BLaER1 (cell line): ENCODE results near the gene SPAAR.
A peak's percentile ranks its signal among the peaks of the same experiment; 100 is the strongest.

ENCODE experiments used
- H3K27ac ChIP-seq: shearing (Covaris generic); formaldehyde crosslinking; 2 replicates; pipeline ENCODE4 v1.8.1; 2022
- H3K27me3 ChIP-seq: shearing (Covaris generic); formaldehyde crosslinking; 2 replicates; pipeline ENCODE4 v1.8.1; 2022
- H3K36me3 ChIP-seq: shearing (Covaris generic); formaldehyde crosslinking; 2 replicates; pipeline ENCODE4 v1.8.1; 2022
- H3K4me1 ChIP-seq: shearing (Covaris generic); formaldehyde crosslinking; 2 replicates; pipeline ENCODE4 v1.8.1; 2022
- H3K4me2 ChIP-seq: shearing (Covaris generic); formaldehyde crosslinking; 2 replicates; pipeline ENCODE4 v1.8.1; 2022
- H3K4me3 ChIP-seq: shearing (Covaris generic); formaldehyde crosslinking; 2 replicates; pipeline ENCODE4 v1.8.1; 2022
- H3K9ac ChIP-seq: shearing (Covaris generic); formaldehyde crosslinking; 2 replicates; pipeline ENCODE4 v1.8.1; 2022
- H3K9me3 ChIP-seq: shearing (Covaris generic); formaldehyde crosslinking; 2 replicates; pipeline ENCODE4 v1.8.1; 2022
- H4K20me1 ChIP-seq: shearing (Covaris generic); formaldehyde crosslinking; 2 replicates; pipeline ENCODE4 v1.8.1; 2022
- Cebpa-rat ChIP-seq: shearing (Covaris generic); IDR thresholded peaks from 2 replicates; pipeline ENCODE4 v1.8.1; 2022

The SPAAR gene, protein sequence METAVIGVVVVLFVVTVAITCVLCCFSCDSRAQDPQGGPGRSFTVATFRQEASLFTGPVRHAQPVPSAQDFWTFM

GRCh38 chr9:35909274-35909673 lies at the start of gene SPAAR:
Gene SPAAR, plus strand, starts transcription at chr9:35909490. Its CDS starts 974 bp downstream, at chr9:35910464.
- Histone ChIP-seq H3K4me3 (no peak within 1 kb of the TSS), H3K4me1 (peaks cover 54% of the 10 kb centered on the region)

DNA sequence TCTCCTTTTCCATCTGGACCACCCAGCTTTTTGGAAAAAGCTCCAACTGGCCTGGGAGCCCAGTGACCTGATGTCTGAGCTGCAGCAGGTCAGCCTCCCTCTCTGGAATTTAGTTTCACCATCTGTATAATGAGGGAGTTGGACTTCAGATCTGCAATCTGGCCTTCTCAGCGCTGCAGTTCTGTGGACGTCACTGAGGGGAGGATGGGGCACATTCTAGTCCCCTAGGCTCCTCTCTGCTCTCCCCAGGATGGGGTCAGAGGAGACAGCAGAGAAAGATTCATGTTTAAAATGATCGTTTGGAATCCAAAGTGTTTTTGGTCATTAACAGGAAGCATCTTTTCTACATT lies 49.3 kb upstream of the SPAAR start:
- no peak for TF ChIP-seq Cebpa-rat
- Histone ChIP-seq H3K27me3 (no peaks in the 10 kb centered on the region), H3K27ac (no peak overlapping the region), H4K20me1 (no peaks in the 10 kb centered on the region), H3K4me1 (0 out of 2 replicates have a peak, but pooled peaks cover under 1% of the 10 kb centered on the region), H3K4me3 (no peak overlapping the region), H3K9ac (no peak overlapping the region), H3K9me3 (no peaks in the 10 kb centered on the region), H3K36me3 (no peaks in the 10 kb centered on the region), H3K4me2 (no peak overlapping the region)

More at GRCh38 chr9:35909274-35909673, at the start of gene SPAAR:
- Histone ChIP-seq H4K20me1 (no peaks in the 10 kb centered on the region), H3K27me3 (no peaks in the 10 kb centered on the region), H3K27ac (peak within 1 kb of the TSS; percentile 61), H3K4me2 (peak within 1 kb of the TSS; percentile 76), H3K9ac (no peak within 1 kb of the TSS), H3K36me3 (no peaks in the 10 kb centered on the region), H3K9me3 (no peaks in the 10 kb centered on the region)
- no peak for TF ChIP-seq Cebpa-rat

GRCh38 chr9:35861161-35861897 lies 48.0 kb upstream of the SPAAR start:
- no peaks in the 10 kb centered on the region for H3K4me1 ChIP-seq
- no peaks in the 10 kb centered on the region for H4K20me1 ChIP-seq
- H3K4me2 ChIP-seq = no peak overlapping the region
- no peaks in the 10 kb centered on the region for H3K27me3 ChIP-seq
- no peak overlapping the region for H3K9ac ChIP-seq
- no peak overlapping the region for H3K27ac ChIP-seq
- TF ChIP-seq Cebpa-rat = no peak
- no peaks in the 10 kb centered on the region for H3K36me3 ChIP-seq
- no peak overlapping the region for H3K4me3 ChIP-seq
- H3K9me3 ChIP-seq = no peaks in the 10 kb centered on the region

DNA sequence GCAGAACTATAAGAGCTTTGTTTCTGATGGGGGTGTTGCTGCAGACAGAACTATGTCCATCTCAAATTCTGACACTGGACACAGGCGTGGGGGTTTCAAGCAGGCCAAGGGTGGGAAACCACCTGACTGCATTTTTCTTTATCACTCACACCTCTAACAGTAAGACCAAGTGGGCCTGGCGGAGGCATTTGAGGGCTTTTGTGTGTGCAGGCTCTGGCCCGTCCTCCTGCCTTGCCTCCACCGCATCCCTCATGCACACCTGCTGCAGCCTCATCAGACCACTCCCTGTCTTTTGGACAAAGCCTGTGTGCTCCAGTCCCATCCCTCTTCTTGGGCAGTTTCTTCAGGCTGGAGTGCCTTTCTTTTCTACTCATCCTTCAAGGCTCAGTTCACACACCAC lies 47.0 kb upstream of the SPAAR start:
- no peaks in the 10 kb centered on the region for H3K36me3 ChIP-seq
- no peak overlapping the region for H3K27ac ChIP-seq
- no peaks in the 10 kb centered on the region for H3K4me1 ChIP-seq
- TF ChIP-seq Cebpa-rat = no peak
- H3K9me3 ChIP-seq = no peaks in the 10 kb centered on the region
- H3K9ac ChIP-seq = no peak overlapping the region
- H3K4me3 ChIP-seq = no peak overlapping the region
- no peaks in the 10 kb centered on the region for H4K20me1 ChIP-seq
- no peaks in the 10 kb centered on the region for H3K27me3 ChIP-seq
- H3K4me2 ChIP-seq = no peak overlapping the region

- H3K4me3 ChIP-seq = no peak overlapping the region
- TF ChIP-seq Cebpa-rat = no peak
- no peaks in the 10 kb centered on the region for H3K9me3 ChIP-seq
- no peak overlapping the region for H3K4me2 ChIP-seq
- H3K9ac ChIP-seq = no peak overlapping the region
- H3K27me3 ChIP-seq = no peaks in the 10 kb centered on the region
- H3K27ac ChIP-seq = no peak overlapping the region
- no peaks in the 10 kb centered on the region for H3K4me1 ChIP-seq
- no peaks in the 10 kb centered on the region for H4K20me1 ChIP-seq
- H3K36me3 ChIP-seq = no peaks in the 10 kb centered on the region
Observed at GRCh38 chr9:35863583-35863982, 45.7 kb upstream of the SPAAR start.

DNA sequence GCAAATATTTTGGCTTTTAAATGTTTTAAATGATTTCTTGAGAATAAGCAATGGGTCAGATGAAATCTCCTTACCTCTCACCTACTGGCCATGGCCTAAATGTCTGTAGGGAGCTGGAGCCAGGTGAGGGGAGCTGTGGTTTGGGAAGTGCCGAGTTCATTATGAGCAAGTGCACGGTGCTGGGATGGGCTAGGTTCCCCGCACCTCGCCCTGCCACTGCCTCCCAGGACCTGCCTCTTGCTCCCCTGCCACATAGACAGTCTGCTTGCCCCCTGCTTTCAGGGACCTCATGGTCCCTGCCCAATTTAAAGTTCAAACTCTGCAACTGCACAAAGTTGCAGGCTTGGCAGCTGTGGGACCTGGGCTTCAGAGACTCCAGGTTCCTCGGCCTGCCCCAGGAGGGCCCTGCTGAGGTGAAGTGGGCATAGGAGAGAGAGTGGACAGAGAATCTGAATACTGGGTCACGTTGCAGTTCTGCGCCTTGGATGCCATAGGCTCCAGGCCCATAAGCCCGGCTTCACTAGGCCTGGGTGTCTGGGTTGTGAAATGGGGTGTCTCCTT lies 44.5 kb upstream of the SPAAR start:
- Histone ChIP-seq H3K4me1 (no peaks in the 10 kb centered on the region), H3K36me3 (no peaks in the 10 kb centered on the region), H3K27ac (no peak overlapping the region), H3K4me2 (no peak overlapping the region), H3K27me3 (no peaks in the 10 kb centered on the region), H3K4me3 (no peak overlapping the region), H3K9ac (no peak overlapping the region), H3K9me3 (no peaks in the 10 kb centered on the region), H4K20me1 (no peaks in the 10 kb centered on the region)
- no peak for TF ChIP-seq Cebpa-rat

- TF ChIP-seq Cebpa-rat = no peak
- Histone ChIP-seq H3K36me3 (no peaks in the 10 kb centered on the region), H3K9ac (no peak overlapping the region), H3K4me2 (no peak overlapping the region), H4K20me1 (no peaks in the 10 kb centered on the region), H3K27me3 (no peaks in the 10 kb centered on the region), H3K27ac (no peak overlapping the region), H3K4me1 (no peaks in the 10 kb centered on the region), H3K9me3 (no peaks in the 10 kb centered on the region), H3K4me3 (no peak overlapping the region)
Observed at GRCh38 chr9:35867538-35867937, 41.8 kb upstream of the SPAAR start.

DNA sequence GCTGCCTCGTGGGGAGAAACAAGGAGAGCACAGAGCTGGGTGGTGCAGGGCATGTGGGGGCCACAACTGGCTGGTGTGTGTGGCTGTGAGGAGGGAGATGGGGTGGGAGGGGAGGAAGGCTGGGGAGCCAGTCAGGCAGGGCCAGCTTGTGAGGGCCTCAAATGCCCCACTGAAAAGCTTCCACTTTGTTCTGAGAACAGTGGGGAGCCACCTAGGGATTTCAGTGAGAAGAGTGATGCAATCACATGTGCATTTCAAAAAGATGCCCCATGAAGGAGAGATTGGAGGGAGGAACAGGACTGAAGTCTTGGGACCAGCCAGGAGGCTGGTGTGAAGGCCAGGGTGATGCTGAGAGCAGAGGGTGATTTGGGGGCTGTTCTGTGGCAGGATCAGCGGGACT lies 40.4 kb upstream of the SPAAR start:
- no peaks in the 10 kb centered on the region for H3K36me3 ChIP-seq
- no peaks in the 10 kb centered on the region for H4K20me1 ChIP-seq
- no peak overlapping the region for H3K27ac ChIP-seq
- H3K9ac ChIP-seq = no peak overlapping the region
- H3K9me3 ChIP-seq = no peaks in the 10 kb centered on the region
- no peak overlapping the region for H3K4me2 ChIP-seq
- H3K4me1 ChIP-seq = no peaks in the 10 kb centered on the region
- H3K4me3 ChIP-seq = no peak overlapping the region
- H3K27me3 ChIP-seq = no peaks in the 10 kb centered on the region
- 0 out of 2 replicates have a peak, but pooled peaks have one; percentile 43 for TF ChIP-seq Cebpa-rat

DNA sequence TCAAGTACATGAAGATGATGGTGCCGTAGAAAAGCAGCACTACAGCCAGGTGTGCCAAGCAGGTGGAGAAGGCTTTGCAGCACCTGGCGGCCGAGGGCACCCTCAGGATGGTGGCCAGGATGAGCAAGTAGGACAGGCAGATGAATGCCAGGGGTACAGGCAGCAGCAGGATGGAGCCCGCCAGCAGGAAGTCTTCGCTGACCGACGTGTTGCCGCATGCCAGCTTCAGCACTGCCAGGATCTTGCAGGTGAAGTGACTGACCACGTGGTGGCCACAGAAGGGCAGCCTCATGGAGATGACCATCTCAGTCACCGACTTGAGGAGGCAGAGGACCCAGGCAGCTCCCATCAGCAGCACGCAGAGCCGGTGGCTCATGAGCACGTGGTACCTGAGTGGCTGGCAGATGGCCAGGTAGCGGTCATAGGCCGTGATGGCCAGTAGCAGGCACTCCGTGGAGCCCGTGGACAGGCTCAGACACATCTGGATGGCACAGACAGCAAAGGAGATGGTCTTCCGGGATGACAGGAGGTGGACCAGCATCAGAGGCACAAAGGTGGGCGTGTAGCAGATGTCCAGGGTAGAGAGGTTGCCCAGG lies 39.6 kb upstream of the SPAAR start:
- Histone ChIP-seq H3K27ac (no peak overlapping the region), H3K36me3 (no peaks in the 10 kb centered on the region), H3K9me3 (no peaks in the 10 kb centered on the region), H3K4me2 (no peak overlapping the region), H3K9ac (no peak overlapping the region), H3K27me3 (no peaks in the 10 kb centered on the region), H3K4me1 (no peaks in the 10 kb centered on the region), H4K20me1 (no peaks in the 10 kb centered on the region), H3K4me3 (no peak overlapping the region)
- no peak for TF ChIP-seq Cebpa-rat

DNA sequence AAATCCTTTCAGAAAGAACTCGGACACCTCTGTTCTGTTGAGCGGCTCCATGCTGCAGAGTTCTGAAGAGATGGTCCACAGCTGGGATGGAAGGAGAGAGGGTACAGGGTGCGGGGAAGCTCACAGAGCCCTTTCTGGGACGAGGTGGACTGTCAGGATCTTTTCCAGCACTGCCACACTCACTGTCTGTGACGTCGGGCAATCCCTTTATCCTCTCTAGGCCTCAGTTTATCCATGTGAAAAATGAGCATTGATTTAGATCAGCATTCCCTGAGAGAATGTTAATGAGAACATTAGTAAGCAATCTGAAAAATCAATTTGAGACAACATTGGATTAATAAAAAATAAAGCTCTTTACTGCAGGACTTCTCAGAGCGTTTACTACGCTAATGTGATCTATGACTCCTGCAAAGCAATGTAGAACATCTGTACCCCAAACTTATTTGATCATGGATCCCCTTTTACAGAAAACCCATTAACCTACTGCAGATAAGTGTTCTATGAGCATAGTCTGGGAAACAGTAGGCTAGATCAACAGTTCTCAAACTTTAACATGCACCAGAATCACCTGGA lies 38.9 kb upstream of the SPAAR start, which contains the start of gene OR13J1:
Gene OR13J1 (minus strand): TSS at position 51 of the 573 bp plus-strand sequence. CDS start 0 bp downstream, at position 51.
- TF ChIP-seq Cebpa-rat = no peak
- H3K4me1 ChIP-seq = no peaks in the 10 kb centered on the region
- no peaks in the 10 kb centered on the region for H3K9me3 ChIP-seq
- no peak within 1 kb of the TSS for H3K9ac ChIP-seq
- no peak within 1 kb of the TSS for H3K27ac ChIP-seq
- no peak within 1 kb of the TSS for H3K4me2 ChIP-seq
- H4K20me1 ChIP-seq = no peaks in the 10 kb centered on the region
- H3K27me3 ChIP-seq = no peaks in the 10 kb centered on the region
- no peak within 1 kb of the TSS for H3K4me3 ChIP-seq
- no peaks in the 10 kb centered on the region for H3K36me3 ChIP-seq
